Astrocyte of the cerebellum (primary cell): ENCODE measurements around the gene SHISA6.

Experiments used
- DNase-seq: peaks from one replicate; pipeline ENCODE4 v3.0.0-alpha.2; 2011; ENCODE audit warnings: low read depth
- H3K4me3 ChIP-seq: 2 replicates; pipeline ENCODE4 v1.5.1; 2011; ENCODE audit warnings: mild to moderate bottlenecking, low read depth, low read length, moderate library complexity
- CTCF ChIP-seq: IDR thresholded peaks from 2 replicates; pipeline ENCODE4 v1.5.1; 2012; ENCODE audit warnings: low read length, low read depth, moderate library complexity, mild to moderate bottlenecking; ENCODE audit errors: missing control alignments
- in situ Hi-C: cut with HindIII; loops from 2 replicates; pipeline ENCODE4 v1.10.0; 2017; ENCODE audit warnings: low sequenced_read_pairs

SHISA6 gene

GRCh38 chr17:11282586-11282985, 41.6 kb downstream of the SHISA6 start:
- TF ChIP-seq CTCF, result no peak
- no peak for DNase-seq
- H3K4me3 ChIP-seq, result no peak overlapping the region
- in situ Hi-C loops, result no loop called here

- H3K4me3 ChIP-seq, result no peak overlapping the region
- in situ Hi-C loops, result no loop called here
- no peak for TF ChIP-seq CTCF
- DNase-seq, result no peak
Observed at GRCh38 chr17:11284811-11285210, 43.8 kb downstream of the SHISA6 start.

GRCh38 chr17:11285946-11286345, 44.9 kb downstream of the SHISA6 start:
- no peak for DNase-seq
- TF ChIP-seq CTCF, result no peak
- in situ Hi-C loops, result no loop called here
- no peak overlapping the region for H3K4me3 ChIP-seq

GRCh38 chr17:11287791-11288190, 46.8 kb downstream of the SHISA6 start:
- in situ Hi-C loops, result no loop called here
- no peak overlapping the region for H3K4me3 ChIP-seq
- no peak for TF ChIP-seq CTCF
- no peak for DNase-seq

GRCh38 chr17:11290814-11291213, 49.8 kb downstream of the SHISA6 start:
- in situ Hi-C loops, result no loop called here
- TF ChIP-seq CTCF, result no peak
- DNase-seq, result no peak
- H3K4me3 ChIP-seq, result no peak overlapping the region

- no peak for DNase-seq
- TF ChIP-seq CTCF, result no peak
- in situ Hi-C loops, result no loop called here
Observed at GRCh38 chr17:11292491-11292890, 51.5 kb downstream of the SHISA6 start.

GRCh38 chr17:11293480-11293879, 52.5 kb downstream of the SHISA6 start:
- TF ChIP-seq CTCF, result no peak
- in situ Hi-C loops, result no loop called here
- DNase-seq, result no peak
- no peak overlapping the region for H3K4me3 ChIP-seq

More at GRCh38 chr17:11292491-11292890, 51.5 kb downstream of the SHISA6 start:
- H3K4me3 ChIP-seq, result no peak overlapping the region
